Measurements from ENCODE around the gene SOCS3.

DNA sequence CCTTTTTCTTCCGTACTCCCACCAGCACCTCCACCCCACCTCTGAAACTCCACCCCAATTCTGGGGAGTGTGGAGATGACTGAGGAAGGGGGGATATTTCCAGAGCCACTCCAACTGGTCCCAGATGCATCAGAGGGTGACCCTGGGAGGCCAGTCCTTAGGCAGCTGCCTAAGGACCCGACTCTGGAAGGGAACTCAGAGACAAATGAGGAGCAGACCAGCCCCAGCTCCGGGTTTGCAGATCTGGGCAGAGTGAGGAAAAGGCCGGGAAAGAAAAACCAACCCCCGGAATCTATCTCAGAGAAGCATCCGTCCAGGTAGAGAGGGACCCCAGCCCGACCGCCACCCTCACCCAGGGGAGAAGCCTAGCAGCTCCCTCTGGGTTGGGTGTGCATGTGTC lies 41.5 kb downstream of the SOCS3 start:
- TF ChIP-seq, protein P1, sequence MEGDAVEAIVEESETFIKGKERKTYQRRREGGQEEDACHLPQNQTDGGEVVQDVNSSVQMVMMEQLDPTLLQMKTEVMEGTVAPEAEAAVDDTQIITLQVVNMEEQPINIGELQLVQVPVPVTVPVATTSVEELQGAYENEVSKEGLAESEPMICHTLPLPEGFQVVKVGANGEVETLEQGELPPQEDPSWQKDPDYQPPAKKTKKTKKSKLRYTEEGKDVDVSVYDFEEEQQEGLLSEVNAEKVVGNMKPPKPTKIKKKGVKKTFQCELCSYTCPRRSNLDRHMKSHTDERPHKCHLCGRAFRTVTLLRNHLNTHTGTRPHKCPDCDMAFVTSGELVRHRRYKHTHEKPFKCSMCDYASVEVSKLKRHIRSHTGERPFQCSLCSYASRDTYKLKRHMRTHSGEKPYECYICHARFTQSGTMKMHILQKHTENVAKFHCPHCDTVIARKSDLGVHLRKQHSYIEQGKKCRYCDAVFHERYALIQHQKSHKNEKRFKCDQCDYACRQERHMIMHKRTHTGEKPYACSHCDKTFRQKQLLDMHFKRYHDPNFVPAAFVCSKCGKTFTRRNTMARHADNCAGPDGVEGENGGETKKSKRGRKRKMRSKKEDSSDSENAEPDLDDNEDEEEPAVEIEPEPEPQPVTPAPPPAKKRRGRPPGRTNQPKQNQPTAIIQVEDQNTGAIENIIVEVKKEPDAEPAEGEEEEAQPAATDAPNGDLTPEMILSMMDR (IDR thresholded peaks at IDR 0.05; ENCODE audit: low read length): no peak
- TF ChIP-seq EZH2 (IDR thresholded peaks at IDR 0.05; ENCODE audit: borderline replicate concordance, low read length): no peak
